Measurements from ENCODE around the gene CATSPERB.

DNA sequence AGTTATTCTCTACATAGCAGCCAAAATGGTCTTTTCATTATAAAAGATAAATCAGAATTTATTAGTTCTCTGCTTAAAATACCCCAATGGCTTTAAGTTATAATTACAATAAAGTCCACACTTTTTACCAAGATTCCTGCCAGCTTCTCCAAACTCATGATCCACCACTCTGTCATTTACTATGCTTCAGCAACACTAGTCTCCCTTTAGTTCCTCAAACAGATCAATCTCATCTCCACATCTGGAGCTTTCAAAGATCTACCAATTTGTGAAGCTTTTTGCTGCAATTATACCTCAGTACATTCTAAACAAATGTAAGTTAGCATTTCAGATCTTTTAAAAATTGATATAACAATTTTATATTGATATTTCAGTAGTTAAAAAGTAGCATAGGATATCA is 24.9 kb downstream of the CATSPERB start:
- TF ChIP-seq, protein P1, sequence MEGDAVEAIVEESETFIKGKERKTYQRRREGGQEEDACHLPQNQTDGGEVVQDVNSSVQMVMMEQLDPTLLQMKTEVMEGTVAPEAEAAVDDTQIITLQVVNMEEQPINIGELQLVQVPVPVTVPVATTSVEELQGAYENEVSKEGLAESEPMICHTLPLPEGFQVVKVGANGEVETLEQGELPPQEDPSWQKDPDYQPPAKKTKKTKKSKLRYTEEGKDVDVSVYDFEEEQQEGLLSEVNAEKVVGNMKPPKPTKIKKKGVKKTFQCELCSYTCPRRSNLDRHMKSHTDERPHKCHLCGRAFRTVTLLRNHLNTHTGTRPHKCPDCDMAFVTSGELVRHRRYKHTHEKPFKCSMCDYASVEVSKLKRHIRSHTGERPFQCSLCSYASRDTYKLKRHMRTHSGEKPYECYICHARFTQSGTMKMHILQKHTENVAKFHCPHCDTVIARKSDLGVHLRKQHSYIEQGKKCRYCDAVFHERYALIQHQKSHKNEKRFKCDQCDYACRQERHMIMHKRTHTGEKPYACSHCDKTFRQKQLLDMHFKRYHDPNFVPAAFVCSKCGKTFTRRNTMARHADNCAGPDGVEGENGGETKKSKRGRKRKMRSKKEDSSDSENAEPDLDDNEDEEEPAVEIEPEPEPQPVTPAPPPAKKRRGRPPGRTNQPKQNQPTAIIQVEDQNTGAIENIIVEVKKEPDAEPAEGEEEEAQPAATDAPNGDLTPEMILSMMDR (IDR thresholded peaks at IDR 0.05): no peak
- TF ChIP-seq POLR2AphosphoS5 (IDR thresholded peaks at IDR 0.05): no peak
- TF ChIP-seq POLR2A (IDR thresholded peaks at IDR 0.05; ENCODE audit: low read depth): no peak

Measured in esophagus muscularis mucosa (tissue), 3 donors.